AG08396 (cell line): ENCODE measurements around the gene LRFN2.

ENCODE experiments used
- DNase-seq: peaks from one replicate; pipeline ENCODE4 v3.0.0; 2012; ENCODE audit warnings: low spot score, mixed read lengths

LRFN2 gene

GRCh38 chr6:40436685-40437604, 150.2 kb downstream of the LRFN2 start:
- DNase-seq = no peak

GRCh38 chr6:40432982-40433381, 154.2 kb downstream of the LRFN2 start:
- DNase-seq = no peak

GRCh38 chr6:40431706-40432105, 155.5 kb downstream of the LRFN2 start:
- DNase-seq = no peak

- DNase-seq = no peak
Measured at GRCh38 chr6:40427196-40427595, 160.0 kb downstream of the LRFN2 start.

- DNase-seq = no peak
Measured at GRCh38 chr6:40426346-40427066, 160.7 kb downstream of the LRFN2 start.

GRCh38 chr6:40425192-40425919, 161.8 kb downstream of the LRFN2 start:
- no peak for DNase-seq

- DNase-seq = no peak
Measured at GRCh38 chr6:40422046-40422445, 165.1 kb downstream of the LRFN2 start.

GRCh38 chr6:40419946-40420728, 167.0 kb downstream of the LRFN2 start:
- no peak for DNase-seq

- DNase-seq = no peak
Measured at GRCh38 chr6:40419377-40419776, 167.8 kb downstream of the LRFN2 start.

- DNase-seq = no peak
Measured at GRCh38 chr6:40417031-40417430, 170.1 kb downstream of the LRFN2 start.

GRCh38 chr6:40414617-40415016, 172.5 kb downstream of the LRFN2 start:
- no peak for DNase-seq

GRCh38 chr6:40413239-40413638, 173.9 kb downstream of the LRFN2 start:
- DNase-seq = no peak

GRCh38 chr6:40411881-40412280, 175.3 kb downstream of the LRFN2 start:
- no peak for DNase-seq

GRCh38 chr6:40410821-40411220, 176.3 kb downstream of the LRFN2 start:
- DNase-seq = no peak

GRCh38 chr6:40409716-40410397, 177.3 kb downstream of the LRFN2 start:
- no peak for DNase-seq

GRCh38 chr6:40408786-40409542, 178.2 kb downstream of the LRFN2 start:
- no peak for DNase-seq

GRCh38 chr6:40407239-40407638, 179.9 kb downstream of the LRFN2 start:
- no peak for DNase-seq

GRCh38 chr6:40406175-40406574, 181.0 kb downstream of the LRFN2 start:
- DNase-seq = no peak

GRCh38 chr6:40400738-40401137, 186.4 kb downstream of the LRFN2 start:
- no peak for DNase-seq

GRCh38 chr6:40399888-40400457, 187.2 kb downstream of the LRFN2 start:
- no peak for DNase-seq
